Stimulated activated CD8-positive, alpha-beta memory T cell treated with anti-CD3 and anti-CD28 coated beads, Interleukin-2, amount 100 ng/mL, for 48 hours (primary cell): ENCODE measurements around the gene JSRP1.

Experiments used
- DNase-seq, 2 donors: peaks; one replicate each; pipeline ENCODE4 v3.0.0-alpha.2; 2020; ENCODE audit warnings: low read depth in 2 of 2

Gene JSRP1, protein sequence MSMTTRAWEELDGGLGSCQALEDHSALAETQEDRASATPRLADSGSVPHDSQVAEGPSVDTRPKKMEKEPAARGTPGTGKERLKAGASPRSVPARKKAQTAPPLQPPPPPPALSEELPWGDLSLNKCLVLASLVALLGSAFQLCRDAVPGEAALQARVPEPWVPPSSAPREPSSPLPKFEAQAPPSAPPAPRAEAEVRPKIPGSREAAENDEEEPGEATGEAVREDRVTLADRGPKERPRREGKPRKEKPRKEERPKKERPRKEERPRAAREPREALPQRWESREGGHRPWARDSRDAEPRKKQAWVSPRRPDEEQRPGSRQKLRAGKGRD

DNA sequence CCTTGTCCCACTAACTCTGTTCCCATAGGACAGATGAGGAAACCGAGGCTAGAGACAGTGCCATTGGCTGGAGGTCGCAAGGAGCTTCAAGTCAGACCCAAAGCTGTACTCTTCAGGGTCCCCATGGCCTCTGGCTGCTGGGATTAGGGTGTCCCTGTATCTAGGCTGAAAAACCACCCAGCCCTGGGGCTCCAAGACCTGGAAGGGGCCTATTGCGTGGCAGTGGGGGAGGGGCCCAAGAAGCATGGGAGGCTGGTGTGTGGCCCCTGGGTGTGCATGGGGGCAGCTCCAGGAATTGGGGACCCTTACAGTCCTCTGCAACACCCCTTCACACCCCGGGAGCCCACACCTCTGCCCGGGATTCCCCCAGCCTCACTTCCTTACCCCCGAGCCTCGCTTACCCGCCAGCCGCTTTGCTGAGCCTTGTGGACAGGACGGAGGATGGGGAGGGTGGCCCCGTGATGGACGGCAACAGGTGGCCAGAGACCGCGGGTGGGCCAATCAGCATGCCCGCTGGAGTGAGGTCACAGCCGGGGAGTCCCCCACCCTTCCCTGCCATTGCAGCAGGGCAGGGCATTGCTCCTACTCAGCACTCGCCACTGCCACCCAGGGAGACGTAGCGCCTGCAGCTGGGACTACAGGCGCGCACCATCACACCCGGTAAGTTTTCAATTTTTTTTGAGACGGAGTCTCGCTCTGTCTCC, at the start of gene JSRP1:
TSS of gene JSRP1 (minus strand) at position 436 of the 704 bp plus-strand sequence. CDS start 1,103 bp downstream, outside the sequence.
- no peak for DNase-seq

DNA sequence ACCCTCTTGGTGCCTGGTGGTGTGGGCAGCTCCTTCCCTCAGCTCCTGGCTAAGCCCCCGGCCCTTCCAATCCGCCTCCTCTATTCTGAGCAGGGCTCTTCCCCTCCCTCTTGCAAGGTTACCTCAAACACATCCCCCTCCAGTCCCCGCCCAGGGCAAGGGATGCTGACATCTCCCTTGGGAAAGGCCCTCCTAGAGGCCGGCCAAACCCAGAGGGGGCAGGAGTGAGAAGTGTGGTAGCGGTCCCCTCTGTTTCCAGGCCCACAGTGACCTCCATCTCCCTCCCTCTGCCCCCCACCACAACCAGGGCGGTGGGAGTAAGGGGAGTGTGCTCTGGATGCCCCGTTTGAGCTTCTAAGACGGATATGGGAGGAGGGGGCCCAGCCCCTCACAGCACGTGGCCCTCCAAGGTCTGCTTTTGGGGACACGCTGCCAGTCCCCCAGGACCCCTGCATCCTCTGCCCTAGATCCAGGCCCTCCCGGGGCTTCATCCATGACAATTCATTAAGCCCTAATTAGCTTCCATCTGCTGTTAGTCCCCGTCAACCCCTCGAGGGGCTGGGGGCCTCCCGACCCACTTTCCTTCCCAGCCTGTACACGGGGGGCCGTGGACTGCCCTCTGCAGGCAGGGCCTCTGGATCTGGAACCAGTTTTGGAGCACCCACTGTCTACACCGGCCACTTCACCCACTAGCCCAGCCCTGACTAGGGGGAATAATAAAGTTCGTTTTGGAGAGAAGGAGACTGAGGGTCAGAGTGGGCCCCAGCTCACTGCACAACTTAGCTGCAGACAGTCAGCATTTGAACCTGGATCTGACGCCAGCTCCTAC, 49.4 kb upstream of the JSRP1 start:
- no peak for DNase-seq

DNA sequence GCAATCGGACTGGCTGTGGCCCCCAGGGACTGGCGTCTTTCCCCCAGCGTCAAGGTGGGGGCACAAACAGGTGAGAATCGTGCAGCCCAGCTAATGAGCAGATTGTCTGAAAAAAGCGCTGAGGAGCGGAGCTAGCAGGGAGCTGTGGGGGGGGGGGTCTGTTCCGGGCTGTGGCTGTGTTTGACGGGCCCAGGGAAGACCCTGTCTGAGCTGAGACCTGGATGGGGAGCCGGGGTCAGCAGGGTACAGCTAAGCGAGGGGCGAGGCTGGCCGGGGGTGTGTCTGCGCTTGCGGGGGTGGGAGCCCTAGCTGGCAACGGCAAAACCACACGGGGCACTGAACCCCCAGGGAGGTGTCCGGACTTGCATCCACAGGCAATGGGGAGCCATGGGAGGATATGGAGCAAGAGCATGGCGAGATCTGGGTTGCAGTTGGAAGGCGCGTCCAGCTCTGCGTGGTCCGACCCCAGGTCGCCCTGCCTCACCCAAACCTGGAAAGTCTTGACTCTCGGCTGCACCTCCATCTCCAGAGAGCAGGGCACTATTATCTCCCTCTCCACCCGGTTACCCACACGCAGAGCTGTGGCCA, 47.1 kb upstream of the JSRP1 start:
- no peak for DNase-seq

DNA sequence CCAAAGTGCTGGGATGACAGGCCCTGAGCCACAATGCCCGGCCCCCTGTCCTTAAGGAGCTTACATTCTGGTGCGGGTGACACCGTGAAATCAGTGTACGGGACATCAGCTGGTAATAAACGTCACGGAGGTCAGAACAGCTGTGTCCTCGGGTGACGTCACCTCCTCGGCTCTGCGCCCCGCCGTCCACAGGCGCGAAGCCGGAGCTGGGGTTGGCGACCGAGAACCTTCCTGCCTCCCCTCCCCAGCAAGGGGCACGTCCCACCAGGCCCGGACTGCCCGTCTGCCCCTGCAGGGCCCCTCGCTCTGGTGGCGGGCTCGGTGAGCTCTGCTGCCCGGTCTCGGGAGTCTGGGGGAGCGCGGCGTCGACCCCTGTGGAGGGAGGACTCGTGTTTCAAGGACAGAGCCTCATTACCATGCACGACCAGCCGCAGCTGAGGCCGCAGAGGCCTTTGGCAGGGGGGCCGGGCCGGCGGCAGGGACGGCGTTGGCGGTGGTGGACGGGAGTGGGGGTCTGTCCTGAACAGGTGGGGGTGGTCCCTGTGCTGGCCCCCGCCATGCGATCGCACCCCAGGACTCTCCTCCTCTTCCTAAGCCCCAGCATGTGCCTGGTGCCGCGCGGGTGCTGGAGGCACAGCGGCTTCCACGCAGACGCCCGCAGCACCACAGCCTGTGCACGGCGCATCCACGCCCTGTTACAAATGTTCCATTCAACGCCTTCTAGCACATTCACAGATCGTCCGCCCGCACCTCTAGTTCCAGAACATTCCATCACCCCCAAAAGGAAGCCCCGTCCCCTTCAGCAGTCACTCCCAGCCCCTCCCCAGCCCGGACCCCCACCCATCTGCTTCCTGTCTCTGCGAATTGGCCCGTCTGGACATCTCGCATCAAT, 46.3 kb upstream of the JSRP1 start:
- no peak for DNase-seq

DNA sequence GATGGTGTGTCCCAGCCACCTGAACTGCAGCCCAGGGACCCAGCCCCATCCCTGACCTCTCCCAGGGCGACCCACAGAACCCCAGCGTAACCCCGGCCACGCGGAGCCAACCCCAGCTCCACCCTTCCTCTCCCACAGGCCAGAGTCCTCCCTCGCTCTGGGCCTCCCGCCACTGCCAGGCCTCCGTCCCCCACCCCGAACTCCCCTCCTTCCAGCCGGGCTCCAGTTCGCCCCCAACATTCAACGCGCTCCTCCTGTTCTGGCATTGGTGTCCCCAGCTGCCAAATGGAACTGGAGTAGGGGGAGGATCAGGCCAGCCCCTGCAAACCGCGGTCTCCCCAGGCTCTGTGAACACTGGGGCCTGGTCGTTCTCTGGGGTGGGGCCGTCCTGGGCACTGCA, 44.3 kb upstream of the JSRP1 start:
- DNase-seq = no peak

DNA sequence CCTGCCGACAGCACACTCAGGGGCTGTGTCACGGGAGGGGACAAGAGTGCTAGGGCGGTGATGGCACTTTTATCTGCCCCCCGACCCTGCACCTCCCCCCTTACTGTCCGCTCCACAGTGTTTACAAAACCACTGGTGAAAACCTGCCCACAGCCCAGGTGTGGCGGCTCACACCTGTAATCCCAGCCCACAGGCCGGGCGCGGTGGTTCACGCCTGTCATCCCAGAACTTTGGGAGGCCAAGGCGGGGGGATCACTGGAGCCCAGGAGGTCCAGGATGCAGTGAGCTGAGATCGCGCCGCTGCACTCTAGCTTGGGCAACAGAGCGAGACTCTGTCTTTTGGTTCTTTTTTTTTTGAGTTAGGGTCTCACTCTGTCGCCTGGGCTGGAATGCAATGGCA, 39.9 kb upstream of the JSRP1 start:
- no peak for DNase-seq

DNA sequence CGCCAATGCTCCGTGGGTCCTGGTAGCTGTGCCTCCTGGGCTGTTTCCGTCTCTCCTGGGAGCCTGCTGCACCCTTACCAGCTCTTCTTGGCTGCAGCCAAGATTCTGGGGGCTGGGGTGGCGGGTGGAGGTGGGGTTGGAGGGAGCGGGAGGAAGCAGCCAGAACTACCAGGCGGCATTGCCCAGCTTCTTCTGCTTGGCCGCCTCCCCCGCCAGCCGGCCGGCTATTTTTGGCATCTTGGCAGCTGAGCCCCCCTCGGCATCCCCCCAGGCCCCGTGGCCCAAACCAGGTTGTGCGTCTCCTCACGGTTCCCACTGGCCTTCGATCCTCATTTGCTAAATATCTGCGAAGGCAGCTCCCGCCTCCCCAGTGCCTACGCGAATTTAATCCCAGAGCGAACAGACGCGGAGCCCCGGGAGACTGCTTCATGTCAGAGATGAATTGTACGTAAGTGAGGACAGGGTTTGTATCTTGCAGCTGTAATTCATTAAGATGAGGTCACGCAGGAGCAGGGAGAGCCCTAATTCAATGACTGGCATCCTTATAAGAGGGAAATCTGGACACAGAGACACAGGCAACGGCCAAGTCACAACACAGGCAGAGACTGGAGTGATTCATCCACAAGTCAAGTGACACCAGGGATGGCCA, 38.6 kb upstream of the JSRP1 start:
- no peak for DNase-seq

DNA sequence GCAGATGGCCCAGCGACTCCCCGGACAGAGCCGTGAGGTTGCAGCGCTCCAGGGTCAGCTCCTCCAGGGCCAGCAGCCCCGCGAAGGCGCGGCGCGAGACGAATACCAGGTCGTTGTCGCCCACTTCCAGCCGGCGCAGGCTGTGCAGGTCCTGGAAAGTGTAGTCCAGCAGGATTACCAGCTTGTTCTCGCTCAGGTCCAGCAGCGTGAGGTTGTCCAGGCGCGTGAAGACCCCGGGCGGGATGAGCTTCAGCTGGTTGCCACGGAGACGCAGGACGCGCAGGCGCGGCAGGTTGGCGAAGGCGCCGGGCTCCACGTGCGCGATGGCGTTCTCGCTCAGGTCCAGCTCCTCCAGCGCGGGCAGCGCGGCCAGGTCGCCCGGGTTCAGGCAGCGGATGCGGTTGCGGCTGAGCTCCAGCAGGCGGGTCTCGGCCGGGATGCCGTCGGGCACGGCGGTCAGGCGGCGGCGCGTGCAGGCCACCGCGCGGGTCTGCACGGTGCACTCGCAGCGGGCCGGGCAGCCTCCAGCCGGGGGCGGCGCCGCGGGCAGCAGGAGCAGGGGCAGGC, 35.1 kb upstream of the JSRP1 start:
- DNase-seq = no peak

DNA sequence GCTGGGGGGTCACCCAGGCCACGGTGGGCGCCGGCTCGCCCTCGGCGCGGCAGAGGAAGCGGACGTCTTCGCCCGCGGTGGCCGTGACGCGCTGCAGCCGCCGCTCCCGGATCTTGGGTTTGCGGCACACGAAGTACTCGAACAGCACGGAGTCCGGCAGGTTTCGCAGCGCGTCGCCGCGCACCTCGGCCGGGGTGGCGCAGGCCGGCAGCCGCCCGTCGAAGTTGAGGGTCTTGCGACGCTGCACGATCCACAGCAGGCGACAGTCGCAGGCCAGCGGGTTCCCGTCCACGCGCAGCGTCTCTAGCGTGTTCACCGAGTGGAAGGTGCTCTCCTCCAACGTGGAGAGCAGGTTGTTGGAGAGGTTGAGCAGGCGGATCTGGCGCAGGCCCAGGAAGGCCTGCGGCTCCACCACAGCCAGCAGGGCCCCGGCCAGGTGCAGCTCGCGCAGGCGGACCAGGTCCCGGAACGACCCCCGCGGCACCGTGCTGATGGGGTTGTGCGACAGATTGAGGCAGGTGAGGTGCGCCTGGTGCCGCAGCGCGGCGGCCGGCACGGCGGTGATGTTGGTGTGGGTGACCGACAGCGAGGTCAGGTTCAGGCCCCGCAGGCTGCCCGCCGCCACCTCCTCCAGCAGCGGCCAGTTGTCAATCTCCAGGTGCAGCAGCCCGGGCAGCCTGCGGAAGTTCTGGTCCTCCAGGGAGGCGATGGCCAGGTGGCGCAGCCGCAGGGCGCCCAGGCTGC, 34.4 kb upstream of the JSRP1 start:
- DNase-seq = no peak

DNA sequence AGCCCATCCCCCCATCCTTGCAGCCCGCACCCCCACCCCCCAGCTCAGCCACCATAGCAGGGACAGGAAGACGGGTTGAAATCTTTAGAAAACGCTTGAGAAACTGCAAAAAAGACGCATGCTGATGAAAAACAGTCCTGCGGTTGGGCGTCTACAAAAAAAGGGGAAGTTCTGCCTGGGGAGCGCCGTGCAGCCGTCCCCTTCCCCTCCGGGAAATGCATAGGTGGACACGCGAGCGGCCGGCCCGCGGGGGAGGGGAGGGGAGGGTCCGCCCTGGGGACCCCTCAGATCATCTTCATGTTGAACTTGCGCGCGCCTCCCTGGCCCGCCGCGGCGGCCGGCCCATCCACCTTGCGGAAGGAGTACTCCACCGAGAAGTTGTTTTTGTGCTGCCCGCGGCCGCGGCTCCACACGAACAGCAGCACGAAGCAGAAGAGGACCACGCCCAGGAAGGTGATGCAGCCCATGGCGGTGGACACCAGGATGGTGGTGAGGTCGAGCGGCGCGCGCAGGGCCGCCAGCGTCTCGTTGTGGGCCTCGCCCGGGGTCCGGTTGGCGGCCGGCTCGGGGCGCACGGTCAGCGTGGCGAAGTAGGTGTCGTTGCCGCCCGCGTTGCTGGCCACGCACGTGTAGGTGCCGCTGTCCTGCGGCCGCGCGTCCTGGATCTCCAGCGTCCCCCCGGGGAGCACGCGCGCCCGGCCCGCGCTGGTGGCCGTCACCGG, 33.7 kb upstream of the JSRP1 start:
- no peak for DNase-seq

DNA sequence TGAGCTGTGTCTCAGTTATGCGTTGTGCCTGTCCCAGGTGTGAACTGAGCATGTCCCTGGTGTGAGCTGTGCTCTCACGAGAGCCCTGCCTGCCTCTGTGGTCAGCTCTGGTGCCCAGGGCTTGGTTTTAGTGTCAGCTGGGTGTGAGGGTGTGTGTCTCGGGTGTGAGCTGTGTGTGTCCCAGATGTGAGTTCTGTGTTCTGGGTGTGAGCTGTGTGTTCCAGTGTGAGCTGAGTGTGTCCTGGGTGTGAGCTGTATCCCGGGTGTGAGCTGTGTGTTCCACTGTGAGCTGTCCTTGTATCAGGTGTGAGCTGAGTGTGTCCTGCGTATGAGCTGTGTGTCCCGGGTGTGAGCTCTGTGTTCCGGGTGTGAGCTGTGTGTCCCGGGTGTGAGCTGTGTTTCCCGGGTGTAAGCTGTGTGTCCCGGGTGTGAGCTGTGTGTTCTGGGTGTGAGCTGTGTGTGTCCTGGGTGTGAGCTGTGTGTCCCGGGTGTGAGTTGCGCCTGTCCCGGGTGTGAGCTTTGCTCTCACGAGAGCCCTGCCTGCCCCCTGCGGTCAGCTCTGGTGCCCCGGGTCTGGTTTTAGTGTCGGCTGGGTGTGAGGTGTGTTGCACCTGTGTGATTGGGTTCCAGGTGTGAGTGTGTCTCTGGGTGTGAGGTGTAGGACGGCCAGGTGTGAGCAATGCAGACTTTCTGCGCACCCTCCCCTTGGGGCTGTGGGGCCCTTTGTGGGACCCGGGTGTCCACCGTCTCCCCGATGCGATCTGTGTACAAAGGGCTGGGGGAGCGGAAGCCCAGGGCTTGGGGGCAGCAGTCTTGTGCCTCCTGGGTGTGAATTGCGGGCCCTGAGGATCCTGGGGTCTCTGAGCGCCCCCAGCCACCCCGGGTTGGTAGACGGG, 32.8 kb upstream of the JSRP1 start:
- no peak for DNase-seq

DNA sequence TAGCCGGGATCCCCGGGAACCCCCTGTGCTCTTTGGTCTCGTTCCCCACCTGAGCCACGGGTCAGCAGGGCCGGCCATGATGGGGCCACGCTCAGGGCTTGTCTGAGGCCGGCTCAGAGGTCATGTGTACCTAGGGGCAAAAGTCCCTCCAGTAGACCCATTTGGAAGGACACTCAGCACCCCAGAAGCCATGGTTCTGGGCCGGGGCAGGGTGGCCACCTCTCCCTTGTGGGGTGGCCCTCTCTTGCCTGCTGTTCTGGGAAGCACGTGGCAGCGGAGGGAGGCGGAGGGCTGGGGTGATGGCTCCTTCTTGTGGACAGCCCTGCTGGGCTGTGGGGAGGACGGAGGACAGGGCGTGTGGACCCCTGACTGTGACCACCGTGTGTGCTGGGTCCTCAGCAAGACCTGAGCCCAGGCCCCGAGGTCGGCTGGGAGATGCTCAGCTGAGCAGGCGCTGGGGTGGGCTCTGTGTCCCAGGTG, 32.2 kb upstream of the JSRP1 start:
- DNase-seq = no peak

DNA sequence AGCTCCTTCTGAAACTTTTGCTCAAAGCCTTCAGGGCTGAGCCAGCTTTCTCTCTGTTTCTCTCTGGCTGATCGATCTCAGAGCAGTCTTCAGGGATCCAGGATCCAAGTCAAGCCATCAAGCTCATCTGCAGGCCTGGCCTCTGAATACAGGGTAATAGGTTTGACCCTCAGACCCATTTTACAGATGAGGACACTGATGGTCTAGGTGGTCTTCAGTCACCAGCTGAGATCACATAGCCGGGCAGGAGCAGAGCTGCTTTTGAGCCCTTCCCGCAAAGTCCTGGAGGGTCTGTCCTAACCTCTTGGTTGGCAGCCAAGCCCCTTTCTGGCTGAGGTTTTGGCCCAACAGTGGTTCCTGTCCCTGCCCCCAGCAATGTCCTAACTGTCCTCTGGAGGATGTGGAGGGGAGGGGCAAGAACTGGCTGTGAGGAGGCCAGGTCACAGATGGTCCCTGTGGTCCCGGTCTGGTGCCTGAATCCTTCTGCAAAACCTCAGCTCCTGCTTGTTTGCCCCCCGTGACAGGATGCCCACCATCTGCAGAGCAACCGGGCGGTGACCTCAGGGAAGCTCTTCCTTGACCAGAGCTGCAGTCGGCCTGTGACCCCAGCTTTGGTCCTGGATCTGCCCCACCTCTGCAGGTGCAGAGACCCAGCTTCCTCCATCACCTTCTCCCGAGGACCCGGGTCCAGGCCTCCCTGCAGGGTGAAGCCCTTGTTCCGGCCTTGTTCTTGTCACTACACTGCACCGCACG, 31.5 kb upstream of the JSRP1 start:
- no peak for DNase-seq

DNA sequence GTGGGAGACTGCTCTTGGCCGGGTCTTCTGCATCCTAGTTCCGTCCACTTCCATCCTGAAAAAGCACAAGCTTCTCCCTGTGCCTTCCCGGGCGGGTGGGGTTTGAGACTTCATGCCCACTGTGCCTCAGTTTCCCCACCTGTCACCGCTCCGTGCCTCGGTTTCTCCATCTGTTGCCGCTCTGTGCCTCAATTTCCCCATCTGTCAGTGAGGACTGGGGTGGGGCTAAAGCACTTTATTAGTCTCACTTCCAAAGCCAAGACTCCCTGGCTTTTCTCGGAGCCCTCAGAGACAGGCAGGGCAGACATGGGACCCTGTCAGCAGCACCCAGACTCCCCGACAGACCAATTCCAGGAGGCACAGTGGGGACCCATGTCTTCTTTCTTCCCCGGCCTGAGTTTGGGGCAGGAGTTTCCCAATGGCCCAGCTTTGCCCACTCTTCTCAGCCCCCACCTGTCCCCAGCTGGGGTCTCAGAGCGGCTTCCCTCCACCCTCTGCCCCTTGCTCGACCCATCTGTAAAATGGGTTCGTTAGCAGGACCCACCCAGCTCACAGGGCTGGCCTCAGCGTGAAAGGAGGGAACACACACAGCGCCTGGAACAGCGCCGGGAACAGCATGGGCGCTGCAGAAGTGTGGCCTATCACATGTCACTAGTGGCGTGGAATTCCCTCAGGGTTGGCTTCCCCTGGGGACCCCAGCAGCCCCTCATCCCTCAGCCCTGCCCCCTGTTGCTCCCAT, 30.4 kb upstream of the JSRP1 start:
- DNase-seq = no peak

DNA sequence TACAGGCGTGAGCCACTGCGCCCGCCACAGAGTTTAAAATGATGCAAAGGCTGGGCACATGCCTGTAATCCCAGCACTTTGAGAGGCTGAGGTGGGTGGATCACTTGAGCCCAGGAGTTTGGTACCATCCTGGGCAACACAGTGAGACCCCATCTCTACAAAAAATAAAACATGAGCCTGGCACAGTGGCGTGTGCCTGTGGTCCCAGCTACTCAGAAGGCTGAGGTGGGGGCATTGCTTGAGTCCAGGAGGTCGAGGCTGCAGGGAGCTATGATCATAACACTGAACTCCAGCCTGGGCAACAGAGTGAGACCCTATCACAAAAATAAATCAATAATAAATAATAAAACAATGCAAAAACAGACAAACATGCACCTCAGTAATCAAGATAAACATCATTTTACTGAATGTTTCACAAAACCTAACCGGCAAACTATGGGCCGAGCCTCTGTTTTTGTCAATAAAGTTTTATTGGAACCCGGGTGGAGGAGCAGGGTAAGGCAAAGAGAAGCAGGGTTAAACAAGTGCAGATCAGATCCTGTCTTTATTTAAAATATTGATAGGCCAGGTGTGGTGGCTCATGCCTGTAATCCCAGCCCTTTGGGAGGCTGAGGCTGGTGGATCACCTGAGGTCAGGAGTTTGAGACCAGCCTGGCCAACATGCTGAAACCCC, 27.8 kb upstream of the JSRP1 start:
- DNase-seq = no peak

DNA sequence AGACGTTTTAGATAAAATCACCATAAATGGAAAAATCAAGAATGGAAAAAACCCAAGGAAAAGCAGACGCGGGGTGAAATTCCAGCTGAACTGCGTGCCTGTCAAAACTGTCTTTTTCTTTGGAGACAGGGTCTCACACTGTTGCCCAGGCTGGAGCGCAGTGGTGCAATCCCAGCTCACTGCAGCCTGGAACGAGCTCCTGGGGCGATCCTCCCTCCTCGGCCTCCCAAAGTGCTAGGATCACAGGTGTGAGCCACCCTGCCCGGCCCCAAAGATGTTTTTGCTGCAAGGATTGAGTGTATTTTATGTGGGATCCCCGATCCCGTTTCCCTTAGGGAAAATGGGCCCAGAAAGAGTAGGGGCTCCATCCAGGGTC, 26.6 kb upstream of the JSRP1 start:
- no peak for DNase-seq
